HepG2 (cell line): ENCODE results near the gene LIN28A. TPM values are rescaled to one million over a fixed set of nuclear protein-coding genes. Genes with fewer than 3 reads are reported as not detected.

Experiments
- DNMT3B ChIP-seq: conservative IDR thresholded peaks from 2 replicates; pipeline ENCODE4 v1.6.1; 2016; ENCODE audit warnings: missing biosample characterization, control low read depth
- IRX3 ChIP-seq: sonication (generic); formaldehyde crosslinking; IDR thresholded peaks from 2 replicates; pipeline ENCODE4 v1.8.1; 2023; ENCODE audit warnings: mild to moderate bottlenecking, low read depth, missing genetic modification reagents, borderline replicate concordance
- NPAS2 ChIP-seq: sonication (generic); formaldehyde crosslinking; IDR thresholded peaks from 2 replicates; pipeline ENCODE4 v1.8.0; 2022; ENCODE audit warnings: mild to moderate bottlenecking, missing genetic modification reagents, borderline replicate concordance
- RAD51 ChIP-seq: fragments of 450-650 bp; IDR thresholded peaks from 2 replicates; pipeline ENCODE4 v1.6.1; 2016; ENCODE audit warnings: borderline replicate concordance
- SP4 ChIP-seq: sonication (generic); formaldehyde crosslinking; IDR thresholded peaks from 2 replicates; pipeline ENCODE4 v1.8.1; 2023; ENCODE audit warnings: mild to moderate bottlenecking, missing genetic modification reagents
- SRY ChIP-seq: sonication (generic); formaldehyde crosslinking; IDR thresholded peaks from 2 replicates; pipeline ENCODE4 v1.8.0; 2022; ENCODE audit warnings: mild to moderate bottlenecking, missing genetic modification reagents
- TAF1 ChIP-seq: sonication (generic); formaldehyde crosslinking; IDR thresholded peaks from 2 replicates; pipeline ENCODE4 v1.4.0; 2020; ENCODE audit warnings: missing genetic modification reagents
- ZBTB21 ChIP-seq: sonication (generic); formaldehyde crosslinking; IDR thresholded peaks from 2 replicates; pipeline ENCODE4 v1.4.0; 2020; ENCODE audit warnings: missing genetic modification reagents
- ZC3H4 ChIP-seq: sonication (generic); formaldehyde crosslinking; IDR thresholded peaks from 2 replicates; pipeline ENCODE4 v1.4.0; 2020; ENCODE audit warnings: missing genetic modification reagents, borderline replicate concordance
- ZFP41 ChIP-seq: sonication (generic); formaldehyde crosslinking; IDR thresholded peaks from 2 replicates; pipeline ENCODE4 v1.4.0; 2020; ENCODE audit warnings: mild to moderate bottlenecking, missing genetic modification reagents, borderline replicate concordance
- ZNF121 ChIP-seq: sonication (generic); formaldehyde crosslinking; IDR thresholded peaks from 2 replicates; pipeline ENCODE4 v1.5.0; 2020; ENCODE audit warnings: mild to moderate bottlenecking, missing genetic modification reagents
- ZNF224 ChIP-seq: sonication (generic); formaldehyde crosslinking; IDR thresholded peaks from 2 replicates; pipeline ENCODE4 v1.5.0; 2020; ENCODE audit warnings: mild to moderate bottlenecking, missing genetic modification reagents
- ZNF235 ChIP-seq: sonication (generic); formaldehyde crosslinking; IDR thresholded peaks from 2 replicates; pipeline ENCODE4 v1.8.1; 2023; ENCODE audit warnings: mild to moderate bottlenecking, missing genetic modification reagents, borderline replicate concordance
- ZNF431 ChIP-seq: sonication (generic); formaldehyde crosslinking; IDR thresholded peaks from 2 replicates; pipeline ENCODE4 v1.9.0; 2022; ENCODE audit warnings: missing genetic modification reagents, low read depth, mild to moderate bottlenecking, borderline replicate concordance
- ZNF850 ChIP-seq: sonication (generic); formaldehyde crosslinking; conservative IDR thresholded peaks from 2 replicates; pipeline ENCODE4 v1.9.0; 2021; ENCODE audit warnings: mild to moderate bottlenecking, missing genetic modification reagents
- polyA plus RNA-seq, 8 experiments: library from polyadenylated mRNA; depleted of rRNA in 3 of 8; stranded (reverse) in 7 of 8; unstranded in 1 of 8; fragments of >200 nt; fragmentation: Illumina TruSeq in 4 of 8; extraction: Trizol in 4 of 8; gene quantifications; 2 replicates each; pipeline versions ENCODE4 v1.2.1 to v1.2.3, GENCODE V29; 2011 to 2016; ENCODE audit warnings: low read depth in 4 of 8, missing spikeins in 1 of 8, mixed read lengths in 1 of 8; ENCODE audit not compliant: insufficient read depth in 1 of 8
- total RNA-seq, 5 experiments: library from RNA; depleted of rRNA; stranded (reverse); fragments of >200 nt; fragmentation: Illumina TruSeq; extraction: Trizol; gene quantifications; 2 replicates each; pipeline ENCODE4 v1.2.3, GENCODE V29; 2016; ENCODE audit warnings: low read depth in 1 of 5
- TF ChIP-seq, protein P1 (sequence below): fragments of 450-650 bp; IDR thresholded peaks from 2 replicates; pipeline ENCODE4 v1.6.1; 2017
- TF ChIP-seq, protein P2 (sequence below): sonication (generic); formaldehyde crosslinking; IDR thresholded peaks from 2 replicates; pipeline ENCODE4 v1.5.1; 2020; ENCODE audit warnings: mild to moderate bottlenecking, missing genetic modification reagents
- TF ChIP-seq, protein P3 (sequence below): sonication (generic); formaldehyde crosslinking; IDR thresholded peaks from 2 replicates; pipeline ENCODE4 v1.5.1; 2020; ENCODE audit warnings: missing genetic modification reagents, mild to moderate bottlenecking, borderline replicate concordance
- TF ChIP-seq, protein P4 (sequence below): sonication (generic); formaldehyde crosslinking; IDR thresholded peaks from 2 replicates; pipeline ENCODE4 v1.4.0; 2020; ENCODE audit warnings: missing genetic modification reagents
- TF ChIP-seq, protein P5 (sequence below): IDR thresholded peaks from 2 replicates; pipeline ENCODE4 v1.6.1; 2016; ENCODE audit warnings: missing biosample characterization, missing genetic modification reagents, low read depth

Gene LIN28A
- total and polyA plus RNA-seq, 2 of the 13 experiments (the other 11 are each of a cell fraction or from before 2014, with no cell fraction given) = not detected

DNA sequence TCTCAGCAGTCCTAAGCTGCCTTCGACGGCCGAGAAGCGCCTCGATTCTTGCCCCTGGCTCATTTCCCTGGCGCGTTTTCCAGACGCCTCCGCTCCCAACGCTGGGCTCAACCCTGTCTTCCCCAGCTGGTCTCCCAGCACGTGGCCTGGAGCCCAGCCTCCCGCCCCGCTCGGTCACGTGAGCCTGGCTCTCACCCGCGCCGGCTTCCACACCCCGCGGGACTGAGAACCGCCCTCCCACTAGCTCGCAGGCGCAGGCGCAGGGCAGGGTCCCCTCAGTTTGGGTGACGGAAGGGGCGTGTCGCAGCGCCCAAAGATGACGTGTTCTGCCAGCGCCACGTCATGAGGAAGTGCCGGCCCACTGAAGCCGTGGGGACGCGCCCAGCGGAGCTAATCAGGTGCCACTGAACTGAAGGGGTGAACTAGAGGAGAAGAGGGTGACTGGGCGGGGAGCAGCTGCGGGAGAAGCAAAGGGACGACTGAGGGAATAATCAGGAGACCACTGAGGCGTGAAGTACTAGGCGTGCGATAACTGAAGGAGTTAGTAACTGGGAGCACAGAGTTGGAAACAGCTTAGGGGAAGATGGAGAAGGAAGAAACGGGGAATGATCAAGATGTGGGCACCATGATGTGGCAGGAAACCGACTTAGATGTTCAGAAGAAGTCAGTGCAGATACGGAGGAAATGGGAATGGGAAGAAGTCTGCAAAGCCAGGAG lies 21.5 kb downstream of the LIN28A start, which contains the start of gene DHDDS (continued):
- TF ChIP-seq ZNF431 = no peak; the same call in 1 of the 2 replicates
- peak; percentile 97; the same call in 1 of the 2 replicates for TF ChIP-seq ZNF224 (CRISPR knock-in tag)
- TF ChIP-seq ZBTB21 (CRISPR knock-in tag) = peak; percentile 85
- peak; percentile 90; the same call in 1 of the 2 replicates for TF ChIP-seq ZFP41 (CRISPR knock-in tag)
- TF ChIP-seq, protein P1, sequence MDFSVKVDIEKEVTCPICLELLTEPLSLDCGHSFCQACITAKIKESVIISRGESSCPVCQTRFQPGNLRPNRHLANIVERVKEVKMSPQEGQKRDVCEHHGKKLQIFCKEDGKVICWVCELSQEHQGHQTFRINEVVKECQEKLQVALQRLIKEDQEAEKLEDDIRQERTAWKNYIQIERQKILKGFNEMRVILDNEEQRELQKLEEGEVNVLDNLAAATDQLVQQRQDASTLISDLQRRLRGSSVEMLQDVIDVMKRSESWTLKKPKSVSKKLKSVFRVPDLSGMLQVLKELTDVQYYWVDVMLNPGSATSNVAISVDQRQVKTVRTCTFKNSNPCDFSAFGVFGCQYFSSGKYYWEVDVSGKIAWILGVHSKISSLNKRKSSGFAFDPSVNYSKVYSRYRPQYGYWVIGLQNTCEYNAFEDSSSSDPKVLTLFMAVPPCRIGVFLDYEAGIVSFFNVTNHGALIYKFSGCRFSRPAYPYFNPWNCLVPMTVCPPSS = no peak
- peak; percentile 99 for TF ChIP-seq SRY (CRISPR knock-in tag)
- peak; percentile 92 for TF ChIP-seq RAD51
- TF ChIP-seq, protein P2, sequence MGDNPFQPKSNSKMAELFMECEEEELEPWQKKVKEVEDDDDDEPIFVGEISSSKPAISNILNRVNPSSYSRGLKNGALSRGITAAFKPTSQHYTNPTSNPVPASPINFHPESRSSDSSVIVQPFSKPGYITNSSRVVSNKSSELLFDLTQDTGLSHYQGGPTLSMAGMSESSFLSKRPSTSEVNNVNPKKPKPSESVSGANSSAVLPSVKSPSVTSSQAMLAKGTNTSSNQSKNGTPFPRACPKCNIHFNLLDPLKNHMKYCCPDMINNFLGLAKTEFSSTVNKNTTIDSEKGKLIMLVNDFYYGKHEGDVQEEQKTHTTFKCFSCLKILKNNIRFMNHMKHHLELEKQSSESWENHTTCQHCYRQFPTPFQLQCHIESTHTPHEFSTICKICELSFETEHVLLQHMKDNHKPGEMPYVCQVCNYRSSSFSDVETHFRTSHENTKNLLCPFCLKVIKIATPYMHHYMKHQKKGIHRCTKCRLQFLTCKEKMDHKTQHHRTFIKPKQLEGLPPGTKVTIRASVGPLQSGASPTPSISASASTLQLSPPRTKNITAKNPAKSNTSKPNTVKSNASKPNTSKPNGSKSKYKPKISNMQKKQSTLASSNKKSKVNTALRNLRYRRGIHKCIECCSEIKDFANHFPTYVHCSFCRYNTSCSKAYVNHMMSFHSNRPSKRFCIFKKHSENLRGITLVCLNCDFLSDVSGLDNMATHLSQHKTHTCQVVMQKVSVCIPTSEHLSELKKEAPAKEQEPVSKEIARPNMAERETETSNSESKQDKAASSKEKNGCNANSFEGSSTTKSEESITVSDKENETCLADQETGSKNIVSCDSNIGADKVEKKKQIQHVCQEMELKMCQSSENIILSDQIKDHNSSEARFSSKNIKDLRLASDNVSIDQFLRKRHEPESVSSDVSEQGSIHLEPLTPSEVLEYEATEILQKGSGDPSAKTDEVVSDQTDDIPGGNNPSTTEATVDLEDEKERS (CRISPR knock-in tag) = peak; percentile 90
- TF ChIP-seq, protein P3, sequence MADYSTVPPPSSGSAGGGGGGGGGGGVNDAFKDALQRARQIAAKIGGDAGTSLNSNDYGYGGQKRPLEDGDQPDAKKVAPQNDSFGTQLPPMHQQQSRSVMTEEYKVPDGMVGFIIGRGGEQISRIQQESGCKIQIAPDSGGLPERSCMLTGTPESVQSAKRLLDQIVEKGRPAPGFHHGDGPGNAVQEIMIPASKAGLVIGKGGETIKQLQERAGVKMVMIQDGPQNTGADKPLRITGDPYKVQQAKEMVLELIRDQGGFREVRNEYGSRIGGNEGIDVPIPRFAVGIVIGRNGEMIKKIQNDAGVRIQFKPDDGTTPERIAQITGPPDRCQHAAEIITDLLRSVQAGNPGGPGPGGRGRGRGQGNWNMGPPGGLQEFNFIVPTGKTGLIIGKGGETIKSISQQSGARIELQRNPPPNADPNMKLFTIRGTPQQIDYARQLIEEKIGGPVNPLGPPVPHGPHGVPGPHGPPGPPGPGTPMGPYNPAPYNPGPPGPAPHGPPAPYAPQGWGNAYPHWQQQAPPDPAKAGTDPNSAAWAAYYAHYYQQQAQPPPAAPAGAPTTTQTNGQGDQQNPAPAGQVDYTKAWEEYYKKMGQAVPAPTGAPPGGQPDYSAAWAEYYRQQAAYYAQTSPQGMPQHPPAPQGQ = 0 out of 2 replicates have a peak, but pooled peaks have one; percentile 68
- TF ChIP-seq, protein P4, sequence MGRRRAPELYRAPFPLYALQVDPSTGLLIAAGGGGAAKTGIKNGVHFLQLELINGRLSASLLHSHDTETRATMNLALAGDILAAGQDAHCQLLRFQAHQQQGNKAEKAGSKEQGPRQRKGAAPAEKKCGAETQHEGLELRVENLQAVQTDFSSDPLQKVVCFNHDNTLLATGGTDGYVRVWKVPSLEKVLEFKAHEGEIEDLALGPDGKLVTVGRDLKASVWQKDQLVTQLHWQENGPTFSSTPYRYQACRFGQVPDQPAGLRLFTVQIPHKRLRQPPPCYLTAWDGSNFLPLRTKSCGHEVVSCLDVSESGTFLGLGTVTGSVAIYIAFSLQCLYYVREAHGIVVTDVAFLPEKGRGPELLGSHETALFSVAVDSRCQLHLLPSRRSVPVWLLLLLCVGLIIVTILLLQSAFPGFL (CRISPR knock-in tag) = no peak
- TF ChIP-seq ZC3H4 (CRISPR knock-in tag) = no peak
- TF ChIP-seq NPAS2 (CRISPR knock-in tag) = no peak
- TF ChIP-seq ZNF850 = no peak
- TF ChIP-seq TAF1 (CRISPR knock-in tag) = peak; percentile 86
- peak; percentile 100 for TF ChIP-seq SP4 (CRISPR knock-in tag)
- peak; percentile 98; the same call in 1 of the 2 replicates for TF ChIP-seq IRX3 (CRISPR knock-in tag)
- peak; percentile 99; the same call in 1 of the 2 replicates for TF ChIP-seq ZNF235 (CRISPR knock-in tag)
- TF ChIP-seq, protein P5, sequence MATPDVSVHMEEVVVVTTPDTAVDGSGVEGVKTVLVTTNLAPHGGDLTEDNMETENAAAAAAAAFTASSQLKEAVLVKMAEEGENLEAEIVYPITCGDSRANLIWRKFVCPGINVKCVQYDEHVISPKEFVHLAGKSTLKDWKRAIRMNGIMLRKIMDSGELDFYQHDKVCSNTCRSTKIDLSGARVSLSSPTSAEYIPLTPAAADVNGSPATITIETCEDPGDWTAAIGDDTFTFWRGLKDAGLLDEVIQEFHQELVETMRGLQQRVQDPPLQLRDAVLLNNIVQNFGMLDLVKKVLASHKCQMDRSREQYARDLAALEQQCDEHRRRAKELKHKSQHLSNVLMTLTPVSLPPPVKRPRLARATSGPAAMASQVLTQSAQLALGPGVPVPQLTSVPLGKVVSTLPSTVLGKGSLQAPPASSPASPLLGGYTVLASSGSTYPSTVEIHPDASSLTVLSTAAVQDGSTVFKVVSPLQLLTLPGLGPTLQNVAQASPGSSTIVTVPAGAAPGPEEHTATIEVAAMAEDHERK = peak; percentile 61; the same call in 1 of the 2 replicates
- peak; percentile 63 for TF ChIP-seq ZNF121 (CRISPR knock-in tag)
- peak; percentile 87 for TF ChIP-seq DNMT3B
